CD14-positive monocyte (primary cell): ENCODE results near the gene KRTAP4-6. TPM values are rescaled to one million over a fixed set of nuclear protein-coding genes. Genes with fewer than 3 reads are reported as not detected.

Experiments
- DNase-seq, 3 donors: peaks; one replicate each; pipeline ENCODE4 v3.0.0-alpha.2; 2011 to 2022
- H2AFZ ChIP-seq: 2 replicates; pipeline ENCODE4 v1.6.0; 2012; ENCODE audit warnings: mild to moderate bottlenecking, low read depth, low read length, inconsistent platforms; ENCODE audit not compliant: insufficient read depth, poor library complexity, severe bottlenecking
- H3K27ac ChIP-seq, 2 donors: 1 replicate in 1 of 2; 2 replicates in 1 of 2; pipeline ENCODE4 v1.5.1; 2012 to 2013; ENCODE audit warnings: low read length in 2 of 2, control low read depth in 1 of 2, inconsistent platforms in 1 of 2, low read depth in 1 of 2, mild to moderate bottlenecking in 1 of 2
- H3K27me3 ChIP-seq, 2 donors: one replicate each; pipeline versions ENCODE4 v1.6.0 to v1.6.1; 2011 to 2013; ENCODE audit warnings: low read length in 2 of 2; ENCODE audit not compliant: control insufficient read depth in 2 of 2, insufficient read depth in 2 of 2
- H3K36me3 ChIP-seq, 2 donors: replicated peaks in 1 of 2; 1 replicate in 1 of 2; 2 replicates in 1 of 2; pipeline versions ENCODE4 v1.5.1 to v1.6.1; 2012 to 2013; ENCODE audit warnings: low read length in 2 of 2, control low read depth in 1 of 2, inconsistent platforms in 1 of 2, mild to moderate bottlenecking in 1 of 2; ENCODE audit not compliant: insufficient read depth in 2 of 2, control insufficient read depth in 1 of 2
- H3K4me1 ChIP-seq, 2 donors: 1 replicate in 1 of 2; 2 replicates in 1 of 2; pipeline versions ENCODE4 v1.5.1 to v1.6.1; 2012 to 2013; ENCODE audit warnings: low read length in 2 of 2, control low read depth in 1 of 2, inconsistent platforms in 1 of 2, mild to moderate bottlenecking in 1 of 2, moderate library complexity in 1 of 2; ENCODE audit not compliant: insufficient read depth in 2 of 2, control insufficient read depth in 1 of 2
- H3K4me2 ChIP-seq: replicated peaks from 2 replicates; pipeline ENCODE3; 2012; ENCODE audit warnings: low read length, moderate library complexity, mild to moderate bottlenecking; ENCODE audit not compliant: poor library complexity, severe bottlenecking; ENCODE audit errors: extremely low read depth
- H3K4me3 ChIP-seq, 3 experiments: fragments of 200-600 bp in 1 of 3; sonication (generic) in 1 of 3; replicated peaks in 1 of 3; 1 replicate in 2 of 3; 2 replicates in 1 of 3; pipeline ENCODE4 v1.5.1; 2011 to 2013; ENCODE audit warnings: low read length in 3 of 3, mild to moderate bottlenecking in 3 of 3, control low read depth in 2 of 3, low read depth in 2 of 3, inconsistent platforms in 1 of 3, moderate library complexity in 1 of 3
- H3K79me2 ChIP-seq: 2 replicates; pipeline ENCODE4 v1.6.0; 2012; ENCODE audit warnings: mild to moderate bottlenecking, control low read depth, inconsistent platforms, low read length, moderate library complexity; ENCODE audit not compliant: insufficient read depth
- H3K9ac ChIP-seq: 2 replicates; pipeline ENCODE4 v1.6.0; 2017; ENCODE audit warnings: low read length, mild to moderate bottlenecking; ENCODE audit not compliant: insufficient read depth, poor library complexity, severe bottlenecking
- H3K9me3 ChIP-seq, 2 donors: replicated peaks in 1 of 2; 1 replicate in 1 of 2; 2 replicates in 1 of 2; pipeline versions ENCODE4 v1.5.1 to v1.6.1; 2012 to 2013; ENCODE audit warnings: low read length in 2 of 2, control low read depth in 1 of 2; ENCODE audit not compliant: control insufficient read depth in 1 of 2, insufficient read depth in 1 of 2
- H4K20me1 ChIP-seq: 2 replicates; pipeline ENCODE4 v1.6.0; 2012; ENCODE audit warnings: mild to moderate bottlenecking, low read length, control low read depth, moderate library complexity; ENCODE audit not compliant: insufficient read depth
- H3K27ac Mint-ChIP-seq, 7 donors: one replicate each; pipeline ENCODE4 v1.8.0; 2020; ENCODE audit warnings: mild to moderate bottlenecking in 7 of 7, mixed read lengths in 7 of 7, moderate library complexity in 6 of 7, inconsistent platforms in 2 of 7
- H3K27me3 Mint-ChIP-seq, 3 donors: one replicate each; pipeline ENCODE4 v1.8.0; 2021 to 2022; ENCODE audit warnings: low read depth in 3 of 3, mild to moderate bottlenecking in 3 of 3, mixed read lengths in 3 of 3, moderate library complexity in 3 of 3, inconsistent platforms in 1 of 3
- H3K36me3 Mint-ChIP-seq, 2 donors: one replicate each; pipeline ENCODE4 v1.8.0; 2020; ENCODE audit warnings: mixed read lengths in 2 of 2, inconsistent platforms in 1 of 2, mild to moderate bottlenecking in 1 of 2
- H3K4me1 Mint-ChIP-seq: one replicate; pipeline ENCODE4 v1.8.0; 2020; ENCODE audit warnings: mild to moderate bottlenecking, mixed read lengths
- H3K4me3 Mint-ChIP-seq, 2 donors: one replicate each; pipeline ENCODE4 v1.8.0; 2020; ENCODE audit warnings: mild to moderate bottlenecking in 2 of 2, mixed read lengths in 2 of 2, moderate library complexity in 1 of 2
- H3K9me3 Mint-ChIP-seq, 7 donors: one replicate each; pipeline ENCODE4 v1.8.0; 2020 to 2022; ENCODE audit warnings: mixed read lengths in 7 of 7, mild to moderate bottlenecking in 6 of 7, moderate library complexity in 6 of 7, inconsistent platforms in 2 of 7
- CTCF ChIP-seq: fragments of 200-600 bp; IDR thresholded peaks from one replicate; pipeline ENCODE4 v1.8.0; 2022; ENCODE audit warnings: antibody characterized with exemption, mild to moderate bottlenecking
- WGBS: methylation state at CpG from one replicate; pipeline ENCODE4 v1.1.5; 2013; ENCODE audit warnings: missing lambda C conversion rate; ENCODE audit not compliant: insufficient coverage; 5-methylcytosine and 5-hydroxymethylcytosine counted together
- intact Hi-C, 2 donors: fragments of 100-400 bp; cut with micrococcal nuclease; formaldehyde crosslinking; loops; one replicate each; pipeline versions ENCODE4 v1.15.0 to v1.15.1; 2023
- polyA plus RNA-seq, 3 donors: library from polyadenylated mRNA; depleted of rRNA in 1 of 3; unstranded in 2 of 3; stranded (reverse) in 1 of 3; fragments of 300-500 nt in 2 of 3; fragments of >200 nt in 1 of 3; fragmentation: Illumina TruSeq in 2 of 3; gene quantifications; 1 replicate in 2 of 3; 2 replicates in 1 of 3; pipeline ENCODE4 v1.2.3, GENCODE V29; 2012 to 2021

The KRTAP4-6 gene
- polyA plus RNA-seq, 3 donors: not detected

GRCh38 chr17:41098481-41098880 is 41.9 kb downstream of the KRTAP4-6 start:
- Mint-ChIP-seq H3K9me3 (peaks cover 0 to 5% (median 3%) of the 10 kb centered on the region in 7 donors), H3K36me3 (no peaks in the 10 kb centered on the region), H3K4me3 (no peak overlapping the region), H3K27me3 (peaks cover 0 to 5% (median 0%) of the 10 kb centered on the region in 3 donors), H3K4me1 (peaks cover 5% of the 10 kb centered on the region), H3K27ac (no peak overlapping the region)
- DNase-seq: no peak
- no peak overlapping the region for H3K4me3 ChIP-seq
- H3K4me2 ChIP-seq: no peak overlapping the region
- H3K27me3 ChIP-seq: no peaks in the 10 kb centered on the region
- WGBS: no CpG with 5 or more reads among the region's 6 CpGs
- H4K20me1 ChIP-seq: no peaks in the 10 kb centered on the region
- H3K9me3 ChIP-seq: peaks cover 0 to 8% of the 10 kb centered on the region in 2 donors
- intact Hi-C loops: no loop called here
- H3K9ac ChIP-seq: no peak overlapping the region
- TF ChIP-seq CTCF: no peak
- H3K27ac ChIP-seq: no peak overlapping the region
- H2AFZ ChIP-seq: no peak overlapping the region
- H3K79me2 ChIP-seq: no peaks in the 10 kb centered on the region
- no peaks in the 10 kb centered on the region for H3K36me3 ChIP-seq
- no peaks in the 10 kb centered on the region for H3K4me1 ChIP-seq

- H3K4me3 Mint-ChIP-seq: no peak within 1 kb of the TSS
- H3K27ac ChIP-seq: no peak within 1 kb of the TSS
- no peak within 1 kb of the TSS for H3K27ac Mint-ChIP-seq
- no peak within 1 kb of the TSS for H3K9ac ChIP-seq
- H3K4me3 ChIP-seq: no peak within 1 kb of the TSS
- no peaks in the 10 kb centered on the region for H3K36me3 Mint-ChIP-seq
- no peaks in the 10 kb centered on the region for H3K4me1 ChIP-seq
- peaks cover 0 to 6% (median 4%) of the 10 kb centered on the region in 7 donors for H3K9me3 Mint-ChIP-seq
- no peak within 1 kb of the TSS for H2AFZ ChIP-seq
- H4K20me1 ChIP-seq: no peaks in the 10 kb centered on the region
- no peaks in the 10 kb centered on the region for H3K27me3 ChIP-seq
- WGBS: 100% methylated on average over 1 of the region's 4 CpGs
- H3K27me3 Mint-ChIP-seq: peaks cover 0 to 5% (median 0%) of the 10 kb centered on the region in 3 donors
- no peak within 1 kb of the TSS for H3K4me2 ChIP-seq
- no peak for TF ChIP-seq CTCF
- intact Hi-C loops: no loop called here
- no peaks in the 10 kb centered on the region for H3K36me3 ChIP-seq
- no peak for DNase-seq
- H3K4me1 Mint-ChIP-seq: peaks cover 5% of the 10 kb centered on the region
- H3K9me3 ChIP-seq: peaks cover 0 to 8% of the 10 kb centered on the region in 2 donors
- H3K79me2 ChIP-seq: no peaks in the 10 kb centered on the region
Observed at GRCh38 chr17:41098042-41098441, 42.3 kb downstream of the KRTAP4-6 start, which contains the start of gene KRTAP4-8. TSS of gene KRTAP4-8 (minus strand) at chr17:41098142. CDS start at chr17:41098084, 58 bp downstream.
